Urinary bladder (tissue), 4 donors: Measurements from ENCODE around the gene ITGA8. TPM values are rescaled to one million over a fixed set of nuclear protein-coding genes. Genes with fewer than 3 reads are reported as not detected.
A peak's percentile ranks its signal among the peaks of the same experiment; 100 is the strongest.

Source experiments
- DNase-seq: peaks from one replicate; pipeline ENCODE4 v3.0.0-alpha.2; 2015; ENCODE audit errors: extremely low spot score
- H3K27ac ChIP-seq: one replicate; pipeline ENCODE4 v1.5.1; 2013; ENCODE audit warnings: low read depth, mild to moderate bottlenecking, moderate library complexity
- H3K36me3 ChIP-seq: one replicate; pipeline ENCODE4 v1.6.1; 2013; ENCODE audit warnings: mild to moderate bottlenecking, moderate library complexity; ENCODE audit not compliant: insufficient read depth
- H3K4me1 ChIP-seq: one replicate; pipeline ENCODE4 v1.6.1; 2013; ENCODE audit warnings: mild to moderate bottlenecking, moderate library complexity; ENCODE audit not compliant: insufficient read depth
- H3K4me3 ChIP-seq: one replicate; pipeline ENCODE4 v1.5.1; 2013; ENCODE audit warnings: low read depth, low read length
- WGBS: extraction: QIAGEN DNeasy Blood & Tissue Kit; methylation state at CpG from one replicate; pipeline ENCODE4 v1.1.7; 2013; 5-methylcytosine and 5-hydroxymethylcytosine counted together
- polyA plus RNA-seq: library from polyadenylated mRNA; stranded (reverse); fragments of 200-250 nt; gene quantifications from one replicate; pipeline ENCODE4 v1.2.3, GENCODE V29; 2013
- total RNA-seq: library from RNA; depleted of rRNA; stranded (reverse); fragments of >200 nt; gene quantifications from one replicate; pipeline ENCODE4 v1.2.3, GENCODE V29; 2014
- donor health status: healthy with polysubstance abuse.
- donor health status: healthy.

Gene ITGA8
- total and polyA plus RNA-seq, 2 donors = 34.0 to 62.2 TPM

GRCh38 chr10:15494850-15495506 lies 224.7 kb downstream of the ITGA8 start:
- Histone ChIP-seq H3K4me1 (no peaks in the 10 kb centered on the region), H3K4me3 (no peak overlapping the region), H3K36me3 (no peaks in the 10 kb centered on the region), H3K27ac (no peak overlapping the region)
- DNase-seq = no peak
- WGBS = 79% methylated on average over 4 of the region's 4 CpGs

GRCh38 chr10:15491856-15492642 lies 227.7 kb downstream of the ITGA8 start:
- Histone ChIP-seq H3K27ac (no peak overlapping the region), H3K4me1 (no peaks in the 10 kb centered on the region), H3K4me3 (no peak overlapping the region), H3K36me3 (no peaks in the 10 kb centered on the region)
- WGBS = 84% methylated on average over 7 of the region's 7 CpGs
- DNase-seq = no peak

GRCh38 chr10:15489431-15489830 lies 230.3 kb downstream of the ITGA8 start:
- 97% methylated on average over 3 of the region's 3 CpGs for WGBS
- no peak for DNase-seq
- H3K4me3 ChIP-seq = no peak overlapping the region
- H3K27ac ChIP-seq = no peak overlapping the region
- no peaks in the 10 kb centered on the region for H3K36me3 ChIP-seq
- H3K4me1 ChIP-seq = no peaks in the 10 kb centered on the region

GRCh38 chr10:15487376-15487775 lies 232.3 kb downstream of the ITGA8 start:
- Histone ChIP-seq H3K4me3 (no peak overlapping the region), H3K4me1 (no peaks in the 10 kb centered on the region), H3K36me3 (no peaks in the 10 kb centered on the region), H3K27ac (no peak overlapping the region)
- WGBS = 66% methylated on average over 4 of the region's 4 CpGs
- DNase-seq = no peak

- no peak overlapping the region for H3K4me3 ChIP-seq
- WGBS = 16% methylated on average over 4 of the region's 4 CpGs
- no peak overlapping the region for H3K27ac ChIP-seq
- no peaks in the 10 kb centered on the region for H3K4me1 ChIP-seq
- H3K36me3 ChIP-seq = no peaks in the 10 kb centered on the region
- DNase-seq = no peak
Observed at GRCh38 chr10:15486404-15486803, 233.3 kb downstream of the ITGA8 start.

- H3K4me1 ChIP-seq = no peaks in the 10 kb centered on the region
- H3K4me3 ChIP-seq = no peak overlapping the region
- DNase-seq = no peak
- 46% methylated on average over 5 of the region's 5 CpGs for WGBS
- no peaks in the 10 kb centered on the region for H3K36me3 ChIP-seq
- no peak overlapping the region for H3K27ac ChIP-seq
Observed at GRCh38 chr10:15485684-15486316, 233.9 kb downstream of the ITGA8 start.

GRCh38 chr10:15485027-15485426 lies 234.7 kb downstream of the ITGA8 start:
- DNase-seq = no peak
- Histone ChIP-seq H3K27ac (no peak overlapping the region), H3K36me3 (no peaks in the 10 kb centered on the region), H3K4me3 (no peak overlapping the region), H3K4me1 (no peaks in the 10 kb centered on the region)
- WGBS = 46% methylated on average over 3 of the region's 3 CpGs

- WGBS = 72% methylated on average over 3 of the region's 3 CpGs
- no peak for DNase-seq
- no peaks in the 10 kb centered on the region for H3K36me3 ChIP-seq
- H3K27ac ChIP-seq = no peak overlapping the region
- no peak overlapping the region for H3K4me3 ChIP-seq
- no peaks in the 10 kb centered on the region for H3K4me1 ChIP-seq
Observed at GRCh38 chr10:15484128-15484527, 235.6 kb downstream of the ITGA8 start.

- Histone ChIP-seq H3K36me3 (no peaks in the 10 kb centered on the region), H3K27ac (no peak overlapping the region), H3K4me3 (no peak overlapping the region), H3K4me1 (no peaks in the 10 kb centered on the region)
- WGBS = 60% methylated on average over 14 of the region's 14 CpGs
- peak; percentile 59 for DNase-seq
Observed at GRCh38 chr10:15483215-15484075, 236.3 kb downstream of the ITGA8 start.

- 55% methylated on average over 2 of the region's 2 CpGs for WGBS
- no peak for DNase-seq
- Histone ChIP-seq H3K4me3 (no peak overlapping the region), H3K27ac (no peak overlapping the region), H3K36me3 (no peaks in the 10 kb centered on the region), H3K4me1 (no peaks in the 10 kb centered on the region)
Observed at GRCh38 chr10:15482156-15482555, 237.6 kb downstream of the ITGA8 start.

- 86% methylated on average over 2 of the region's 2 CpGs for WGBS
- Histone ChIP-seq H3K27ac (no peak overlapping the region), H3K4me3 (no peak overlapping the region), H3K4me1 (no peaks in the 10 kb centered on the region), H3K36me3 (no peaks in the 10 kb centered on the region)
- DNase-seq = no peak
Observed at GRCh38 chr10:15478950-15479349, 240.8 kb downstream of the ITGA8 start.

GRCh38 chr10:15478429-15478828 lies 241.3 kb downstream of the ITGA8 start:
- no peak overlapping the region for H3K4me3 ChIP-seq
- no peaks in the 10 kb centered on the region for H3K4me1 ChIP-seq
- WGBS = 74% methylated on average over 6 of the region's 6 CpGs
- DNase-seq = no peak
- no peak overlapping the region for H3K27ac ChIP-seq
- H3K36me3 ChIP-seq = no peaks in the 10 kb centered on the region

- DNase-seq = no peak
- Histone ChIP-seq H3K4me3 (no peak overlapping the region), H3K27ac (no peak overlapping the region), H3K36me3 (no peaks in the 10 kb centered on the region), H3K4me1 (no peaks in the 10 kb centered on the region)
- WGBS = 96% methylated on average over 4 of the region's 4 CpGs
Observed at GRCh38 chr10:15476337-15476736, 243.4 kb downstream of the ITGA8 start.
